Right forelimb (tissue), 1 donor: ENCODE data around the gene RBM28.

Experiments used
- DNase-seq: peaks from one replicate; pipeline ENCODE4 v3.0.0-alpha.2; 2018

Gene RBM28

GRCh38 chr7:128343554-128344430 is at the start of gene RBM28:
RBM28 (minus strand) TSS chr7:128343908; CDS start chr7:128343793, 115 bp downstream.
- DNase-seq = peak; percentile 93

GRCh38 chr7:128392446-128393327 is 49.0 kb upstream of the RBM28 start:
- no peak for DNase-seq

- no peak for DNase-seq
These were observed 48.1 kb upstream of the RBM28 start for GRCh38 chr7:128391805-128392204.

- DNase-seq = no peak
These were observed 47.3 kb upstream of the RBM28 start for GRCh38 chr7:128390871-128391565.

GRCh38 chr7:128389618-128390329 is 46.1 kb upstream of the RBM28 start:
- no peak for DNase-seq

- DNase-seq = no peak
These were observed 45.4 kb upstream of the RBM28 start for GRCh38 chr7:128389085-128389617.

GRCh38 chr7:128388145-128388485 is 44.4 kb upstream of the RBM28 start:
- no peak for DNase-seq

- DNase-seq = peak; percentile 88
These were observed 43.8 kb upstream of the RBM28 start for GRCh38 chr7:128387216-128388144.

GRCh38 chr7:128385988-128386925 is 42.5 kb upstream of the RBM28 start:
- no peak for DNase-seq

GRCh38 chr7:128384726-128385125 is 41.0 kb upstream of the RBM28 start:
- no peak for DNase-seq

- DNase-seq = no peak
These were observed 40.1 kb upstream of the RBM28 start for GRCh38 chr7:128383776-128384175.

GRCh38 chr7:128381161-128381821 is 37.6 kb upstream of the RBM28 start:
- DNase-seq = no peak

- no peak for DNase-seq
These were observed 36.9 kb upstream of the RBM28 start for GRCh38 chr7:128380483-128381106.

GRCh38 chr7:128379900-128380479 is 36.3 kb upstream of the RBM28 start:
- no peak for DNase-seq

- DNase-seq = no peak
These were observed 34.9 kb upstream of the RBM28 start for GRCh38 chr7:128378637-128379036.

GRCh38 chr7:128376077-128376476 is 32.4 kb upstream of the RBM28 start:
- no peak for DNase-seq

- DNase-seq = no peak
These were observed 30.3 kb upstream of the RBM28 start for GRCh38 chr7:128374041-128374440.

GRCh38 chr7:128373606-128374005 is 29.9 kb upstream of the RBM28 start:
- DNase-seq = no peak
